ENCODE data around the gene HINT2. TPM values are rescaled to one million over a fixed set of nuclear protein-coding genes. Genes with fewer than 3 reads are reported as not detected.

Gene HINT2
- total RNA-seq: 10 to 100 TPM; 15.4 to 30.3 (median 28.5) TPM
- 32.0 TPM for total RNA-seq (2013)
- 0.32 to 3.4 (median 1.8) reads per million in 29 experiments for total RNA-seq

DNA sequence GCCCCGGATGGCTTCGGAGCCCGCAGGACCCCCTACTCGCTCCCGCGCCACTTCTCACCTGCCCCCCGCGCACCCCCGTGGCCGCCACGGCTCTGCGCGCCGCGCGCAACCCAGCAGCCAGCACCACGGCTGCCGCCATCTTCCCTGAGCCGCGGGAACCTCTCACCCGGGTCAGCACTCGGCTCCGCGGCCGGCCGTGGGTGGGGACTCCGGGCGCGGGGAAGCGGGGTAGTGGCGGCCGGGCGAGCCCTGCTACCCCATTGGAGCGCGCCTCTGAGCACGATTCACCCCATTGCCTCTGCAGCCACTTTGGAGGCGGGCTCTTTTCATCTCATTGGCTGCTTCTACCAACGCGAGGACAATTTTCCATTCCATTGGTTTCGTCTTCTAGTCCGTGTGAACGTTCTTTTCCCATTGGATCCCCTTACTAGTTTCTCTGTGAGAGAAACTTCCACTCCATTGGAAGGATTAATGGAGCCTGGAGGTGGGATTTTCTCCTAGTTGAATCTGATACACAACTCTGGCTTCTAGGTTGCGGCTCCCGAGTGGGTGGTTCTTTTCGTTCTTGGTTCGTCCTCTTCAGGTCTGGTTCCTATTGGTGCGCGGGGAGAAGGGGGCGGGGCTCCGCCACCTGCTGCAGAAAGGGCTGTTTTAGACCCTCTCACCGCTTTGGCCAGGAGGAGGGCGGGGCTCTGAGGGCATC lies at the start of gene HINT2:
TSS of gene HINT2 (minus strand) at position 202 of the 703 bp plus-strand sequence. CDS start at position 139, 63 bp downstream.
- Mint-ChIP-seq H3K4me1 (peaks cover 35 to 43% (median 37%) of the 10 kb centered on the region in 3 donors), H3K27ac (peak within 1 kb of the TSS; percentile 96 to 98), H3K4me3 (peak within 1 kb of the TSS; percentile 84 to 97 (median 96)), H3K9me3 (no peaks in the 10 kb centered on the region), H3K27me3 (no peaks in the 10 kb centered on the region), H3K36me3 (no peaks in the 10 kb centered on the region)
- Histone ChIP-seq H3K27me3 (replicated peaks in 1 of 2; ENCODE audit: control insufficient read depth in 2 of 2, extremely low read depth in 1 of 2, insufficient read depth in 2 of 2, low read length in 1 of 2) (no peaks in the 10 kb centered on the region), H3K27ac (ENCODE audit: low read length) (peak within 1 kb of the TSS; percentile 82), H3K4me3 (ENCODE audit: control insufficient read depth in 1 of 2, extremely low read depth in 1 of 2, low read length in 1 of 2) (peak within 1 kb of the TSS; percentile 85 to 90), H3K9me3 (no peaks in the 10 kb centered on the region), H3K4me1 (ENCODE audit: control insufficient read depth in 1 of 2, extremely low read depth in 1 of 2, insufficient read depth in 2 of 2, low read length in 2 of 2) (peaks cover 9 to 39% of the 10 kb centered on the region in 2 experiments), H3K36me3 (ENCODE audit: control insufficient read depth in 2 of 2, extremely low read depth in 1 of 2, insufficient read depth in 1 of 2, low read length in 1 of 2) (peaks cover 0 to 2% of the 10 kb centered on the region in 2 donors)
- ChIA-PET CTCF (interaction anchor here in 1 of 2 donors (1.1 to 1.2 kb wide), 2 partner anchors 21 to 83 kb away, joined by 3 to 5 read pairs; partner anchors contain the start of genes CREB3 and TLN1), POLR2A (interaction anchor here in 1 of 2 donors (0.6 kb wide), 1 partner anchor 73 kb away, joined by 3 read pairs; no protein-coding TSS in a partner anchor)
- ATAC-seq (replicated peaks in 1 of 4): peak; percentile 77 to 87 (median 86)
- DNase-seq: peak; percentile 93 to 99 (median 97)
- WGBS (ENCODE audit: insufficient coverage): under 1% methylated on average over 38 of the region's 52 CpGs

DNA sequence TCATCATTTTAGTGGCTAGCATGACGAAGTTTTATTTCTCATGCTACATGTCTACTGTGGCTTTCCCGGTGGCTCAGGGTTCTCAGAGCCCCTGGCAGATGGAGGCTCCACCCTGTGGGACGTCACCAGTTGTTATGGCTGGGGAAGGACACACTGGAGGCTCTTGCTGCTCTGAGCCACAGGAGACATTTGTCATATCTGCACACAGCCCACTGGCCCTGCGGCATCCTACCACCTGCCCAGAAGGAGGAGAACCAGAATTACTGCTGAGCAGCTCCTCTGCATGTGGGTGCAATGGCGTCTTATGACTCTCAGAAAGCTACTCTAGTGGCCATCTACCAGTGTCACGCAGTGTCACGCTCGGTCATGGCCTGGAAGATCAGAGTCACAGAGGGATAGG lies 48.7 kb upstream of the HINT2 start:
- Histone ChIP-seq H3K4me3 (ENCODE audit: control insufficient read depth in 1 of 2, extremely low read depth in 1 of 2, low read length in 1 of 2) (no peak overlapping the region), H3K27ac (ENCODE audit: low read length) (no peak overlapping the region), H3K9me3 (no peaks in the 10 kb centered on the region), H3K4me1 (ENCODE audit: control insufficient read depth in 1 of 2, extremely low read depth in 1 of 2, insufficient read depth in 2 of 2, low read length in 2 of 2) (no peaks in the 10 kb centered on the region), H3K36me3 (ENCODE audit: control insufficient read depth in 2 of 2, extremely low read depth in 1 of 2, insufficient read depth in 1 of 2, low read length in 1 of 2) (no peaks in the 10 kb centered on the region), H3K27me3 (replicated peaks in 1 of 2; ENCODE audit: control insufficient read depth in 2 of 2, extremely low read depth in 1 of 2, insufficient read depth in 2 of 2, low read length in 1 of 2) (peaks cover 0 to 26% of the 10 kb centered on the region in 2 experiments)
- Mint-ChIP-seq H3K27ac (no peak overlapping the region), H3K4me1 (peaks cover 0 to 8% (median 2%) of the 10 kb centered on the region in 3 donors), H3K27me3 (peaks cover 27 to 33% of the 10 kb centered on the region in 2 donors), H3K36me3 (no peaks in the 10 kb centered on the region), H3K4me3 (no peak overlapping the region), H3K9me3 (no peaks in the 10 kb centered on the region)
- POLR2A ChIA-PET: no interaction called here
- 76% methylated on average over 6 of the region's 8 CpGs for WGBS (ENCODE audit: insufficient coverage)
- no peak for ATAC-seq (replicated peaks in 1 of 4)
- CTCF ChIA-PET: no interaction called here
- DNase-seq: no peak

DNA sequence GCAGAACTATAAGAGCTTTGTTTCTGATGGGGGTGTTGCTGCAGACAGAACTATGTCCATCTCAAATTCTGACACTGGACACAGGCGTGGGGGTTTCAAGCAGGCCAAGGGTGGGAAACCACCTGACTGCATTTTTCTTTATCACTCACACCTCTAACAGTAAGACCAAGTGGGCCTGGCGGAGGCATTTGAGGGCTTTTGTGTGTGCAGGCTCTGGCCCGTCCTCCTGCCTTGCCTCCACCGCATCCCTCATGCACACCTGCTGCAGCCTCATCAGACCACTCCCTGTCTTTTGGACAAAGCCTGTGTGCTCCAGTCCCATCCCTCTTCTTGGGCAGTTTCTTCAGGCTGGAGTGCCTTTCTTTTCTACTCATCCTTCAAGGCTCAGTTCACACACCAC lies 47.5 kb upstream of the HINT2 start:
- no peak overlapping the region for H3K27ac Mint-ChIP-seq
- no peak for ATAC-seq (replicated peaks in 1 of 4)
- WGBS (ENCODE audit: insufficient coverage): 85% methylated on average over 2 of the region's 4 CpGs

DNA sequence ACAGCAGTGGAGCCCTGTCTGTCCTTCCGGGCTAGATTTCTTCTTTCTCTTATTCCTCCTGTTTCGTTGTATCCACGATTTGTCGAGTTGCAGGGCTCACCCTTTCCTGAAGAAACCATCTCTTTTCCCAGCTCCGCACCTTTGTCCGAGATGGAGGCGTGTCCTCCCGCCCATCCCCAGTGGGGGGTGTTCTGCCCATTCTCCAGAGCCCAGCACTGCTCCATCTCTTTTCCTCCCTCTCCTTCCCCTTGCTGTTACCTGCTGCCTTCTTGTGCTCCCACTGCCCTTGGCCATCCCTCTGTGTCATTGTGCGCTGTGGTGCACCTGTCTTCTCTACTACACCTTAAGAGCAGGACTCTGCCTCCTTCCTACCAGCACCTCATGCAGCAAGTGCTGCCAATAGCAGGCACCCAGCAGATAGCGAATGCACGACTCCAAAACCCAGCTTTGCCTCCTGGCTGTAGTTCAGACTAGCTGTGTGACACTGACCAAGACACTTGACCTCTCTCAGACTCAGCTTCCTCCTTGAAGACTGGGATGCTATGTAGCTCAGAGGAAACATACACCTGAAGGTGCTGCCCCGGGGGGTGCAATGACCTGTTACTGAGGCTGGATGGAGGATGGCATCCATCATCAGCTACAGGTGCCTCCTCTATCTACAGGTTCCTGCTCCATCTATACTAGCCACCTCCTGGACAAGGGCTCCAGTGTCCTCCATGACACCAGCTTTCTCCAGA lies 46.5 kb upstream of the HINT2 start:
- H3K27ac ChIP-seq (ENCODE audit: low read length): no peak overlapping the region
- POLR2A ChIA-PET: interaction anchor here in 1 of 2 donors (1.2 kb wide), 1 partner anchor 73 kb away, joined by 4 read pairs; no protein-coding TSS in a partner anchor
- Mint-ChIP-seq H3K27ac (no peak overlapping the region), H3K27me3 (peaks cover 27 to 33% of the 10 kb centered on the region in 2 donors), H3K4me3 (no peak overlapping the region), H3K9me3 (no peaks in the 10 kb centered on the region), H3K36me3 (no peaks in the 10 kb centered on the region), H3K4me1 (peaks cover 0 to 8% (median 4%) of the 10 kb centered on the region in 3 donors)
- no peaks in the 10 kb centered on the region for H3K9me3 ChIP-seq
- DNase-seq (no peak), ATAC-seq (replicated peaks in 1 of 4) (no peak)
- no peaks in the 10 kb centered on the region for H3K36me3 ChIP-seq (ENCODE audit: control insufficient read depth in 2 of 2, extremely low read depth in 1 of 2, insufficient read depth in 1 of 2, low read length in 1 of 2)
- peaks cover 0 to 26% of the 10 kb centered on the region in 2 experiments for H3K27me3 ChIP-seq (replicated peaks in 1 of 2; ENCODE audit: control insufficient read depth in 2 of 2, extremely low read depth in 1 of 2, insufficient read depth in 2 of 2, low read length in 1 of 2)
- no peak overlapping the region for H3K4me3 ChIP-seq (ENCODE audit: control insufficient read depth in 1 of 2, extremely low read depth in 1 of 2, low read length in 1 of 2)
- CTCF ChIA-PET: interaction anchor here in 1 of 2 donors (1.5 kb wide), 1 partner anchor 21 kb away, joined by 3 read pairs; no protein-coding TSS in a partner anchor
- no peaks in the 10 kb centered on the region for H3K4me1 ChIP-seq (ENCODE audit: control insufficient read depth in 1 of 2, extremely low read depth in 1 of 2, insufficient read depth in 2 of 2, low read length in 2 of 2)
- WGBS (ENCODE audit: insufficient coverage): 78% methylated on average over 4 of the region's 12 CpGs

More for the DNA sequence above, 47.5 kb upstream of the HINT2 start:
- no peaks in the 10 kb centered on the region for H3K9me3 Mint-ChIP-seq
- H3K36me3 Mint-ChIP-seq: no peaks in the 10 kb centered on the region
- peaks cover 0 to 26% of the 10 kb centered on the region in 2 experiments for H3K27me3 ChIP-seq (replicated peaks in 1 of 2; ENCODE audit: control insufficient read depth in 2 of 2, extremely low read depth in 1 of 2, insufficient read depth in 2 of 2, low read length in 1 of 2)
- no peak for DNase-seq
- H3K4me3 Mint-ChIP-seq: no peak overlapping the region
- H3K27me3 Mint-ChIP-seq: peaks cover 27 to 33% of the 10 kb centered on the region in 2 donors
- H3K9me3 ChIP-seq: no peaks in the 10 kb centered on the region
- H3K4me1 Mint-ChIP-seq: peaks cover 0 to 8% (median 4%) of the 10 kb centered on the region in 3 donors
- no peaks in the 10 kb centered on the region for H3K36me3 ChIP-seq (ENCODE audit: control insufficient read depth in 2 of 2, extremely low read depth in 1 of 2, insufficient read depth in 1 of 2, low read length in 1 of 2)
- no peaks in the 10 kb centered on the region for H3K4me1 ChIP-seq (ENCODE audit: control insufficient read depth in 1 of 2, extremely low read depth in 1 of 2, insufficient read depth in 2 of 2, low read length in 2 of 2)
- POLR2A ChIA-PET: interaction anchor here in 1 of 2 donors (1.2 kb wide), 1 partner anchor 74 kb away, joined by 4 read pairs; no protein-coding TSS in a partner anchor
- no peak overlapping the region for H3K27ac ChIP-seq (ENCODE audit: low read length)
- CTCF ChIA-PET: interaction anchor here in 1 of 2 donors (0.6 kb wide), 1 partner anchor 37 kb away, joined by 3 read pairs; no protein-coding TSS in a partner anchor
- no peak overlapping the region for H3K4me3 ChIP-seq (ENCODE audit: control insufficient read depth in 1 of 2, extremely low read depth in 1 of 2, low read length in 1 of 2)

DNA sequence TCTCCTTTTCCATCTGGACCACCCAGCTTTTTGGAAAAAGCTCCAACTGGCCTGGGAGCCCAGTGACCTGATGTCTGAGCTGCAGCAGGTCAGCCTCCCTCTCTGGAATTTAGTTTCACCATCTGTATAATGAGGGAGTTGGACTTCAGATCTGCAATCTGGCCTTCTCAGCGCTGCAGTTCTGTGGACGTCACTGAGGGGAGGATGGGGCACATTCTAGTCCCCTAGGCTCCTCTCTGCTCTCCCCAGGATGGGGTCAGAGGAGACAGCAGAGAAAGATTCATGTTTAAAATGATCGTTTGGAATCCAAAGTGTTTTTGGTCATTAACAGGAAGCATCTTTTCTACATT lies 45.1 kb upstream of the HINT2 start:
- no CpG with 5 or more reads among the region's 3 CpGs for WGBS (ENCODE audit: insufficient coverage)

More for the DNA sequence above, 45.1 kb upstream of the HINT2 start:
- H3K4me3 Mint-ChIP-seq: no peak overlapping the region
- ATAC-seq (replicated peaks in 1 of 4) (no peak), DNase-seq (no peak)
- peaks cover 0 to 8% (median 4%) of the 10 kb centered on the region in 3 donors for H3K4me1 Mint-ChIP-seq
- no peak overlapping the region for H3K4me3 ChIP-seq (ENCODE audit: control insufficient read depth in 1 of 2, extremely low read depth in 1 of 2, low read length in 1 of 2)
- H3K9me3 Mint-ChIP-seq: no peaks in the 10 kb centered on the region
- no peaks in the 10 kb centered on the region for H3K9me3 ChIP-seq
- H3K36me3 Mint-ChIP-seq: no peaks in the 10 kb centered on the region
- no peaks in the 10 kb centered on the region for H3K4me1 ChIP-seq (ENCODE audit: control insufficient read depth in 1 of 2, extremely low read depth in 1 of 2, insufficient read depth in 2 of 2, low read length in 2 of 2)
- no peak overlapping the region for H3K27ac Mint-ChIP-seq
- peaks cover 0 to 24% of the 10 kb centered on the region in 2 experiments for H3K27me3 ChIP-seq (replicated peaks in 1 of 2; ENCODE audit: control insufficient read depth in 2 of 2, extremely low read depth in 1 of 2, insufficient read depth in 2 of 2, low read length in 1 of 2)
- H3K36me3 ChIP-seq (ENCODE audit: control insufficient read depth in 2 of 2, extremely low read depth in 1 of 2, insufficient read depth in 1 of 2, low read length in 1 of 2): no peaks in the 10 kb centered on the region
- H3K27ac ChIP-seq (ENCODE audit: low read length): no peak overlapping the region
- peaks cover 23 to 30% of the 10 kb centered on the region in 2 donors for H3K27me3 Mint-ChIP-seq
- ChIA-PET POLR2A (no interaction called here), CTCF (interaction anchor here in 1 of 2 donors (1.5 kb wide), 1 partner anchor 22 kb away, joined by 3 read pairs; no protein-coding TSS in a partner anchor)

All from T-cell (primary cell).